DMS153 treated with DMSO at 0.1 percent for 48 hours (cell line): ENCODE results near the gene TEX30.

Experiments
- DNase-seq: peaks from one replicate; lab custom pipeline; 2025; ENCODE audit not compliant: unreplicated experiment; lab: John Stamatoyannopoulos, UW

TEX30 gene

GRCh38 chr13:102779436-102780159 lies 6.0 kb upstream of the TEX30 start:
- DNase-seq, result no peak

GRCh38 chr13:102777736-102778135 lies 4.2 kb upstream of the TEX30 start:
- no peak for DNase-seq

GRCh38 chr13:102776271-102776670 lies 2.7 kb upstream of the TEX30 start:
- no peak for DNase-seq

- no peak for DNase-seq
Observed at GRCh38 chr13:102774591-102775520, 1.3 kb upstream of the TEX30 start.

- no peak for DNase-seq
Observed at GRCh38 chr13:102774214-102774568, 605 bp upstream of the TEX30 start.

GRCh38 chr13:102772042-102772425 lies 1.6 kb downstream of the TEX30 start:
- DNase-seq, result no peak

- DNase-seq, result no peak
Observed at GRCh38 chr13:102771298-102772041, 2.1 kb downstream of the TEX30 start.

- DNase-seq, result no peak
Observed at GRCh38 chr13:102770435-102770834, 3.2 kb downstream of the TEX30 start.

- no peak for DNase-seq
Observed at GRCh38 chr13:102769679-102770078, 3.9 kb downstream of the TEX30 start.

GRCh38 chr13:102768909-102769308 lies 4.7 kb downstream of the TEX30 start:
- DNase-seq, result no peak

- DNase-seq, result no peak
Observed at GRCh38 chr13:102763741-102764140, 9.8 kb downstream of the TEX30 start.

GRCh38 chr13:102761071-102761470 lies 12.5 kb downstream of the TEX30 start:
- no peak for DNase-seq

- no peak for DNase-seq
Observed at GRCh38 chr13:102758842-102759241, 14.7 kb downstream of the TEX30 start.

- DNase-seq, result no peak
Observed at GRCh38 chr13:102757006-102757405, 16.6 kb downstream of the TEX30 start.

GRCh38 chr13:102751886-102752285 lies 21.7 kb downstream of the TEX30 start:
- DNase-seq, result no peak

- no peak for DNase-seq
Observed at GRCh38 chr13:102742506-102742905, 31.1 kb downstream of the TEX30 start.

GRCh38 chr13:102742101-102742500 lies 31.5 kb downstream of the TEX30 start:
- DNase-seq, result no peak

GRCh38 chr13:102729560-102730270 lies 43.9 kb downstream of the TEX30 start:
- no peak for DNase-seq

- no peak for DNase-seq
Observed at GRCh38 chr13:102726430-102726829, 47.2 kb downstream of the TEX30 start.

GRCh38 chr13:102724923-102725322 lies 48.7 kb downstream of the TEX30 start:
- DNase-seq, result peak; percentile 6

GRCh38 chr13:102721800-102722231 lies 51.8 kb downstream of the TEX30 start:
- DNase-seq, result no peak
